Astrocyte of the cerebellum (primary cell): Measurements from ENCODE around the gene PLK5.

Experiments
- DNase-seq: peaks from one replicate; pipeline ENCODE4 v3.0.0-alpha.2; 2011; ENCODE audit warnings: low read depth
- H3K4me3 ChIP-seq: 2 replicates; pipeline ENCODE4 v1.5.1; 2011; ENCODE audit warnings: mild to moderate bottlenecking, low read depth, low read length, moderate library complexity
- in situ Hi-C: cut with HindIII; loops from 2 replicates; pipeline ENCODE4 v1.10.0; 2017; ENCODE audit warnings: low sequenced_read_pairs
- TF ChIP-seq, protein P1 (sequence below): IDR thresholded peaks from 2 replicates; pipeline ENCODE4 v1.5.1; 2012; ENCODE audit warnings: low read length, low read depth, moderate library complexity, mild to moderate bottlenecking; ENCODE audit errors: missing control alignments

PLK5 gene

DNA sequence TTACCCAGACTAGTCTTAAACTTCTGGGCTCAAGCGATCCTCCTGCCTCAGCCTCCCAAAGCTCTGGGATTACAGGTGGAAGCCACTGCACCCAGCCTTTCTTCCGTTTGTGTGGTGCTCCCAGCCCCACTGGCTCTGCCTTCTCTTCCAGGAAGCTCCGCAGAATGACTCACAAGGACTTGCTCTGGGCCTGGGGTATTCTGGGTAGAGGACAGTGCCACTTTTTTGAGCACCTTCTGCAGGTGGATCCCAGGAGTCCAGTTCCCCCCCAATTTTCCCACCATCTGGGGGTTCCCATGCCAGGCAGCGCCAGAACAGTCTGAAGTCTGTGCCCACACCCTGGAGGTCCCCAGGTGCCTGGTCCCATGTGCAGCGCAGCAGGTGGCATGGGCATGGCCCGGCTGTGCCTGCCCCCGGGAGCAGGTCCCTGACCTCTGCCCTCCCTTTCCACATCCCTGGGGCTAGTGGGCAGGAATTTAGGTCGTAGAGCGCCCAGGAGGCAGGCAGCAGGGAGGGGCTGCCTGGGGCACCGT, 31.3 kb upstream of the PLK5 start:
- TF ChIP-seq, protein P1, sequence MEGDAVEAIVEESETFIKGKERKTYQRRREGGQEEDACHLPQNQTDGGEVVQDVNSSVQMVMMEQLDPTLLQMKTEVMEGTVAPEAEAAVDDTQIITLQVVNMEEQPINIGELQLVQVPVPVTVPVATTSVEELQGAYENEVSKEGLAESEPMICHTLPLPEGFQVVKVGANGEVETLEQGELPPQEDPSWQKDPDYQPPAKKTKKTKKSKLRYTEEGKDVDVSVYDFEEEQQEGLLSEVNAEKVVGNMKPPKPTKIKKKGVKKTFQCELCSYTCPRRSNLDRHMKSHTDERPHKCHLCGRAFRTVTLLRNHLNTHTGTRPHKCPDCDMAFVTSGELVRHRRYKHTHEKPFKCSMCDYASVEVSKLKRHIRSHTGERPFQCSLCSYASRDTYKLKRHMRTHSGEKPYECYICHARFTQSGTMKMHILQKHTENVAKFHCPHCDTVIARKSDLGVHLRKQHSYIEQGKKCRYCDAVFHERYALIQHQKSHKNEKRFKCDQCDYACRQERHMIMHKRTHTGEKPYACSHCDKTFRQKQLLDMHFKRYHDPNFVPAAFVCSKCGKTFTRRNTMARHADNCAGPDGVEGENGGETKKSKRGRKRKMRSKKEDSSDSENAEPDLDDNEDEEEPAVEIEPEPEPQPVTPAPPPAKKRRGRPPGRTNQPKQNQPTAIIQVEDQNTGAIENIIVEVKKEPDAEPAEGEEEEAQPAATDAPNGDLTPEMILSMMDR, result no peak
- H3K4me3 ChIP-seq, result no peak overlapping the region
- in situ Hi-C loops, result no loop called here
- no peak for DNase-seq

DNA sequence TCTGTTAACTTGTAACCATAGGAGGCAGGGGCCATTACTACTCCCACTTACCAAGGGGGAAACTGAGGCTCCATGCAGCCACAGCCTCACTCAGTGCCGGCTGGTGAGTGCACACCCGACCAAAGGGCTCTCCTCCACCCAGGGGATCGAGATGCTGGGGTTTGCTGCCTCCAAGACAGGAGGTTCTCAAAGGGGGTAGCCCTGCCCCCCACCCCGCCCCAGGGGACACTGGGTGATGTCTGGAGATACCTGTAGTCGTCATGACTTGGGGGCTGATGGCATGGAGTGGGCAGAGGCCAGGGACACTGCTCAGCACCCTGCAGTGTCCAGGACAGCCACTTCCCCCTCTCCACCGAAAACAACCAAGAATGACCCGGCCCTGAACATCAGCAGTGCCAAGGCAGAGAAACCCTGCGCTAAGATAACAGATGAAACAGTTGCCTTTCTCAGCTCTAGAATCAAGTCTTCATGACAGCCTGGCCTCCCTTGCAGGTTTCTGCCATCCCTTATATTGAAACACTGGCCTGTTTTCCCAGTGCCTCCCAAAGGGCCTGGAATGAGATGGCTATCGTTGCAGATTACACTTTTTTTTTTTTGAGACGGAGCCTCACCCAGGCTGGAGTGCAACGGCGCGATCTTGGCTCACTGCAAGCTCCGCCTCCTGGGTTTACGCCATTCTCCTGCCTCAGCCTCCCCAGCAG, 29.6 kb upstream of the PLK5 start:
- no peak overlapping the region for H3K4me3 ChIP-seq
- in situ Hi-C loops, result no loop called here
- TF ChIP-seq, protein P1, result no peak
- DNase-seq, result no peak

DNA sequence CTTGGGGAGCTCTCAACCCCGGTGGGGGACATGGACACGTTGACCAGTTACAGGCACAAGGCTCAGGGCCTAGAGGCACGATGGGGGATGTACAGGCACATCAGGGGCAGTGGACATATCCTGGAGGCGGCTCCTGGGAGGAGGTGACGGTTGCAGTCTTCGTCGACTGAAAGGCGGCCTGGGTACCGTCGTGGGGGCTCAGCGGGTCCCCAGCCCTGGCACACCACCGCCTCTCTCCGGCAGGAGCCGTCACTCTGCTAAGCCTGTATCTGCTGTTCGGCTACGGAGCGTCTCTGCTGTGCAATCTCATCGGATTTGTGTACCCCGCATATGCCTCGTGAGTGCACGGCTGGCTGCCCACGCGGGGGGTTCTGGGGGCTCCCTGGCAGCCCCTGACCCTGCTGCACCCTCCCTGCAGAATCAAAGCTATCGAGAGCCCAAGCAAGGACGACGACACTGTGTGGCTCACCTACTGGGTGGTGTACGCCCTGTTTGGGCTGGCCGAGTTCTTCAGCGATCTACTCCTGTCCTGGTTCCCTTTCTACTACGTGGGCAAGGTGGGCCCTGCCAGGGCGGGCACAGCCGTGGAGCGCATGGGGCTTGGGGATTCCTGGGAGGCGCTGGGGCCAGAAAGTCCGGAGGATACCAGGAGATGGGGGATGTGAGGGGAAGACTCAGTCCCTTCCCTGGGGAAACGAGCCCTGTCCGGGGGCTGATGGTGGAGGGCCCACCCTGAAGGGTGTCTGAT, 28.7 kb upstream of the PLK5 start:
- in situ Hi-C loops, result no loop called here
- TF ChIP-seq, protein P1, result no peak
- no peak for DNase-seq
- no peak overlapping the region for H3K4me3 ChIP-seq

DNA sequence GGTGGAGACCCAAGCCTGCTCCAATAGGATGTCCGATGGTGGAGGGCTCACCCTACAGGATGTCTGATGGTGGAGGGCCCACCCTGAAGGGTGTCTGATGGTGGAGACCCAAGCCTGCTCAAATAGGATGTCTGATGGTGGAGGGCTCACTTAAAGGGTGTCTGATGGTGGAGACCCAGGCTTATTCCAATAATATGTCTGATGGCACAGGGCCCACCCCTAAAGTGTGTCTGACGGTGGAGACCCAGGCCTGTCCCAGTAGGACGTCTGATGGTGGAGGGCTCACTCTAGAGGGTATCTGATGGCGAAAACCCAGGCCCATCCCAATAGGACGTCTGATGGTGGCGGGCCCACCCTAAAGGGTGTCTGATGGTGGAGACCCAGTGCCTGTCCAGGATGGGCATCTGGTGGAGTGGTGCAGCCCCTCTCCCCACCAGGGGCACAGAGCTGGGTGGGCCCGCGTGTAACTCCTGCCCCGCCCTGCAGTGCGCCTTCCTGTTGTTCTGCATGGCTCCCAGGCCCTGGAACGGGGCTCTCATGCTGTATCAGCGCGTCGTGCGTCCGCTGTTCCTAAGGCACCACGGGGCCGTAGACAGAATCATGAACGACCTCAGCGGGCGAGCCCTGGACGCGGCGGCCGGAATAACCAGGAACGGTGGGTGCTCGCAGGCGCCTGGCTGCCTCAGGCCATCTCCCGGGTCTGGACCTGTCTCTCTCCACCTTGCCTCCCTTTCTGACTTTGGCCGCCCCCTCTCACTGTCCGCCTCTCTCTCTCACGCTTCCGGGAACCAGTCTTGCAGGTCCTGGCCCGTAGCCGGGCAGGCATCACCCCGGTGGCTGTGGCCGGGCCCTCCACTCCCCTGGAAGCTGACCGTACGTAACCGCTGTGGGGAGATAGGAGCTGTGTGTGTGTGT, 27.8 kb upstream of the PLK5 start:
- no peak for DNase-seq
- in situ Hi-C loops, result no loop called here
- TF ChIP-seq, protein P1, result no peak
- no peak overlapping the region for H3K4me3 ChIP-seq

DNA sequence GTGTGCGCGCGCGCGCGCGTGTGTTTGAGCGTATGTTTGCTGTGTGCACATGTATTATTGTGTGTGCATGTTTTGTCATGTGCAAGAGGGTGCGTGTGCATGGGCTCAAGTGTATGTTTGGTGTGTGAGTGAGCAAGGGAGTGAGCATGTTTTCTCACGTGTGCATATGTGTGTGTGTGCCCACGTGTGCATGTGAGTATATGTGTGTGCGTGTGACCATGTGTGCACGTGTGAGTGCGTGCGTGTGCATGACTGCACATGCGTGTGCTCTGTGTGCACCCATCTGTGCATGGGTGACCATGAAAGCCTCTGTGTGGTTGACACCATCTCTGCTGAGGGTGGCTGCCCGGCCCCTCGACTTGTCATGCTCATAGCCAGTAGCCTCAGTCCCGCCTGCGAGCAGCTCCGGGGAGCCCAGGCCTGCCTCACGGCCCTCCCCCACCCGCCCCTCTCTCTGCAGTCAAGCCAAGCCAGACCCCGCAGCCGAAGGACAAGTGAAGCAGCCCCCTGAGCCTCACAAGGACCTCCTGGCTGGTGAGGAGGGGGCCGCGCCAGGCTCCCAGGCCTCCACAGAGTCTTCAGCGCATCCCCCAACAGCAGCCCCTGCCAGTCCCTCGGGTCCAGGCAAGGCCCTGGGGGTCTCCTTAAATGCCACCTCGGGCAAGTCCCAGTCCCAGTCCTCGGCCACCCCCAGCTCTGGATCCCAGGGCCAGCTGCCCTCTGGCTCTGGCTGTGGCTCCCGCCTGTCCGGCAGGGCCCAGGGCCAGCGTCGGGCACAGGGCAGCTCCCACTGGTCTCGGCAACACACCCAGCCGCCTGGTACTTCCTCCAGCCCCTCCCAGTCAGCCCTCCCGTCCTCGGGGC, 26.9 kb upstream of the PLK5 start:
- TF ChIP-seq, protein P1, result no peak
- no peak overlapping the region for H3K4me3 ChIP-seq
- in situ Hi-C loops, result no loop called here
- DNase-seq, result no peak
